ENCODE data around the gene PITX1. TPM values are rescaled to one million over a fixed set of nuclear protein-coding genes. Genes with fewer than 3 reads are reported as not detected.
A peak's percentile ranks its signal among the peaks of the same experiment; 100 is the strongest.

The PITX1 gene
- total RNA-seq, 1 experiment from 2014 or later = 38.5 TPM

- Histone ChIP-seq H3K36me3 (no peaks in the 10 kb centered on the region), H3K4me3 (no peak overlapping the region), H3K27ac (no peak overlapping the region), H3K9me3 (replicated peaks) (no peaks in the 10 kb centered on the region), H3K27me3 (no peaks in the 10 kb centered on the region), H3K4me1 (peaks cover 13% of the 10 kb centered on the region)
- no peak for DNase-seq
Measured at GRCh38 chr5:135066781-135067180, 32.8 kb upstream of the PITX1 start.

GRCh38 chr5:135065306-135066265 lies 31.6 kb upstream of the PITX1 start:
- H3K4me1 ChIP-seq = peaks cover 13% of the 10 kb centered on the region
- H3K27ac ChIP-seq = no peak overlapping the region
- no peak for DNase-seq
- H3K36me3 ChIP-seq = no peaks in the 10 kb centered on the region
- no peaks in the 10 kb centered on the region for H3K27me3 ChIP-seq
- H3K9me3 ChIP-seq (replicated peaks) = no peaks in the 10 kb centered on the region
- H3K4me3 ChIP-seq = no peak overlapping the region

DNA sequence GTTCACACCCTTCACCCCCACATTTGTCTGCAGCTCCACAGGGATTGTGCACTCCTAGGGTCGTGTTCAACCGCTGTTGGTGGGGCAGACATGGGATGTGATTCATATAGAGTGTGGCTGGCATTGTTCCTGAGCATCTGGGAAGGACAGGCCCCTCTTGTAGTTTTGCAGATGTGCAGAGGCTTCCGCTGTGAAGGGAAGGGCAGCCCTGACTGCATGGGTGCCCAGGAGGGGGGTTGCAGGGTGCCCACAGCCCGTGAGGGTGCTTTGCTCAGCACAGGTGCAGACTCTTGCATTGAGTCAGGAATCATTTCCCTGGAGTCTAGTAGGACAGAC lies 30.2 kb upstream of the PITX1 start:
- no peak overlapping the region for H3K27ac ChIP-seq
- H3K9me3 ChIP-seq (replicated peaks) = no peaks in the 10 kb centered on the region
- H3K27me3 ChIP-seq = no peaks in the 10 kb centered on the region
- H3K4me1 ChIP-seq = peaks cover 13% of the 10 kb centered on the region
- no peak for DNase-seq
- no peaks in the 10 kb centered on the region for H3K36me3 ChIP-seq
- no peak overlapping the region for H3K4me3 ChIP-seq

GRCh38 chr5:135063511-135064234 lies 29.6 kb upstream of the PITX1 start:
- Histone ChIP-seq H3K27me3 (no peaks in the 10 kb centered on the region), H3K9me3 (replicated peaks) (no peaks in the 10 kb centered on the region), H3K4me3 (no peak overlapping the region), H3K4me1 (peaks cover 13% of the 10 kb centered on the region), H3K27ac (no peak overlapping the region), H3K36me3 (no peaks in the 10 kb centered on the region)
- peak; percentile 34 to 45 for DNase-seq

GRCh38 chr5:135063056-135063445 lies 29.0 kb upstream of the PITX1 start:
- Histone ChIP-seq H3K27ac (no peak overlapping the region), H3K27me3 (no peaks in the 10 kb centered on the region), H3K9me3 (replicated peaks) (no peaks in the 10 kb centered on the region), H3K4me3 (no peak overlapping the region), H3K36me3 (no peaks in the 10 kb centered on the region), H3K4me1 (peaks cover 10% of the 10 kb centered on the region)
- DNase-seq = no peak

DNA sequence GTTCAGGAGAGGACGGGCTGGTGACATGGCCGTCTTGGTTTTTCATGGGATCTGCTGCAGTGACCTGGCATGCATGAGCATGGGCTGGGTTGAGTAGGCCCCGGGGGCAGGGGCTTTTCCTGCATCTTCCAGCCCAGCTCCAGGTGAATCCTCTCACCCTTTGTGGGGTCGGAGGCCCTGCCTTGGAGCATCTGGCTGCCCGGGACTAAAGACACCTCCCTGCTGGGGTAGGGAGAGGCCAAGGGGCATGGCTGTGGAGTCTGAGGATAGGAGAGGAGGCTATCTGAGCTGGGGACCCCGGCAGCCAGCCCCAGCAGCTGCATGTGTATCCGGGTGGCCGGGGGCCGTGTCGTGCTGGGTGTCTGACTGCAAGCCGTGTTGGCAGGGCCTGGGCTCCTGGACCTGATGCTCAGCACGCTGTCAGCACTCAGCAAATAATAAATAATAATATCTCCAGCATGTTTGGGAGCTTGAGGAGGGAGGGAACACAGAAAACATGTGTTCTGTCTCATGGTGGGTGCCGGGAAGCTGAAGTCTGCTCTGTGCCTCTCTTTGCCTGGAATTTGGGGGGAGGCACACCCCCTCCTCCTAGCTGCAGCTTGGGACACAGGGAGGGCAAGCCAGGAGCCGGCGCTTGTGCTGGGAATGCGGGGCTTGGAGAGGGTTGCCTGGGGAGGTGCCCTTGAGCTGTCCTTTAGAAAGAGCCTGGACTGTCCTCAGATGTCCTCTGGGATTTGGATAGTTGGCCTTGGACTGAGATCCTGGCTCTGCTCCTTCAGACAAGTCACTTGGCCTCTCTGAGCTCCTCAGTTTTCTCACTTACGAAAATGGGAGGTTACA lies 28.4 kb upstream of the PITX1 start:
- Histone ChIP-seq H3K4me1 (peaks cover 4% of the 10 kb centered on the region), H3K9me3 (replicated peaks) (no peaks in the 10 kb centered on the region), H3K27me3 (no peaks in the 10 kb centered on the region), H3K27ac (no peak overlapping the region), H3K4me3 (no peak overlapping the region), H3K36me3 (no peaks in the 10 kb centered on the region)
- no peak for DNase-seq

- Histone ChIP-seq H3K9me3 (replicated peaks) (no peaks in the 10 kb centered on the region), H3K4me3 (no peak overlapping the region), H3K27me3 (no peaks in the 10 kb centered on the region), H3K27ac (no peak overlapping the region), H3K36me3 (no peaks in the 10 kb centered on the region), H3K4me1 (peaks cover 3% of the 10 kb centered on the region; the same call in 1 of the 2 replicates)
- no peak for DNase-seq
Measured at GRCh38 chr5:135061001-135061400, 27.0 kb upstream of the PITX1 start.

GRCh38 chr5:135060021-135060420 lies 26.0 kb upstream of the PITX1 start:
- no peak overlapping the region for H3K4me3 ChIP-seq
- H3K27me3 ChIP-seq = no peaks in the 10 kb centered on the region
- no peaks in the 10 kb centered on the region for H3K36me3 ChIP-seq
- no peaks in the 10 kb centered on the region for H3K9me3 ChIP-seq (replicated peaks)
- H3K27ac ChIP-seq = no peak overlapping the region
- H3K4me1 ChIP-seq = peaks cover 3% of the 10 kb centered on the region; the same call in 1 of the 2 replicates
- DNase-seq = no peak

GRCh38 chr5:135059000-135059923 lies 25.2 kb upstream of the PITX1 start:
- no peak for DNase-seq
- Histone ChIP-seq H3K4me3 (no peak overlapping the region), H3K27me3 (no peaks in the 10 kb centered on the region), H3K4me1 (peaks cover 3% of the 10 kb centered on the region; the same call in 1 of the 2 replicates), H3K36me3 (no peaks in the 10 kb centered on the region), H3K9me3 (replicated peaks) (no peaks in the 10 kb centered on the region), H3K27ac (no peak overlapping the region)

GRCh38 chr5:135058331-135058732 lies 24.3 kb upstream of the PITX1 start:
- no peak overlapping the region for H3K27ac ChIP-seq
- H3K4me3 ChIP-seq = no peak overlapping the region
- no peaks in the 10 kb centered on the region for H3K4me1 ChIP-seq
- DNase-seq = no peak
- no peaks in the 10 kb centered on the region for H3K9me3 ChIP-seq (replicated peaks)
- H3K36me3 ChIP-seq = no peaks in the 10 kb centered on the region
- no peaks in the 10 kb centered on the region for H3K27me3 ChIP-seq

GRCh38 chr5:135057233-135057632 lies 23.2 kb upstream of the PITX1 start:
- no peak for DNase-seq
- Histone ChIP-seq H3K9me3 (replicated peaks) (no peaks in the 10 kb centered on the region), H3K27me3 (no peaks in the 10 kb centered on the region)

DNA sequence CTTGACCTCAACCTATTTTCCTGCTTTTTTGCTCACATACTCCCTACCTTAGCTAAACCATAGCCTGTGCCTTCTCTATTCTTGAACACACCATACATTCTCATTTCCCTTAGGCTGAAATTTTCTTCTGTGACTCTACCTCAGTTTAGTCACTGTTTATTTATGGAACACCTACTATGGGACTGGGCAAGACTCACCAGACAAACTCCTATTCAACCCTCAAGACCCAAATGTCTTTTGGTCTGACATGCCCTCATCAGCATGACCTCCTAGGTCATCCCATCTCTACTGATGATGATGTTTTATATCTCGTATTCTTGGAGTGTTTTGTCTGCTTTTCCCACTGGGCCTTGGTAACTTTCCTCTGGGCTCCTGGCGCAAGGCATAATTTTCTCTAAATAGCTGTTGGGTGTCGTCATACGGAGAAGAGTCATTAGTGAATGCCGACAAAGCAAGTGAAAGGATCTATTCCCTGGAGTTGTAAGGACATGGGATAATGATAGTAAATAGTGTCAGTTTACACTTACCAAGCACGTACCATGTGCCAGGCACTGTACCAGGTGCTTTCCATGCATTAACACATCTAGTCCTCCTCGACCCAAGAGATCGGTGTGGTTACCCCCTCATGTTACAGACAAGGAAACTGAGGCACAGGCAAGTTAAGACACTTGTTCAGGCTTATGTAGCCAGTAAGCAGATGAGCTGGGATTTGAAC lies 22.4 kb upstream of the PITX1 start:
- Histone ChIP-seq H3K36me3 (no peaks in the 10 kb centered on the region), H3K9me3 (replicated peaks) (no peaks in the 10 kb centered on the region), H3K4me1 (no peaks in the 10 kb centered on the region), H3K4me3 (no peak overlapping the region), H3K27me3 (no peaks in the 10 kb centered on the region), H3K27ac (no peak overlapping the region)
- no peak for DNase-seq

More at GRCh38 chr5:135057233-135057632, 23.2 kb upstream of the PITX1 start:
- no peak overlapping the region for H3K4me3 ChIP-seq
- no peaks in the 10 kb centered on the region for H3K36me3 ChIP-seq
- no peaks in the 10 kb centered on the region for H3K4me1 ChIP-seq
- no peak overlapping the region for H3K27ac ChIP-seq

DNA sequence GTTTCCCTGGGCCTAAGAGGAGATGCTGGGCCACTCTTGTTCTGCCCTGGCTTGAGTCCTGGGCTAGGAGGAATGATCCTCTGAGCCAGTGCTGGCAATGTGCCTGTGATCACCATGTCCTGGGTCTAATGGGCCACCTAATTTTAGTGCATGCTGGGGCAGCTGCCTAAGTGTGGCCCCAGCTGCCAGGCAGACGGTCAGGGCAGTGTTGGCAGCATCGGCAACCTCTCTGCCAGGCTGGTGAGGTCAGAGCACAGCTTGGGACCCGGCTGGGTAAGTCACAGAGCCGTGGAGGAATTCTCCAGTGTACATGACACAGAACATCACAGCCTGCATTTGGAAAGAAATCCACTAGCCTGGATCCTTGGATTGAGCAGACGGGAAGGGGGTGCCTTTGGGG lies 21.4 kb upstream of the PITX1 start:
- Histone ChIP-seq H3K27ac (no peak overlapping the region), H3K4me3 (no peak overlapping the region), H3K36me3 (no peaks in the 10 kb centered on the region), H3K9me3 (replicated peaks) (no peaks in the 10 kb centered on the region), H3K4me1 (no peaks in the 10 kb centered on the region), H3K27me3 (no peaks in the 10 kb centered on the region)
- DNase-seq = no peak
